ENCODE results near the gene ANKRD62. TPM values are rescaled to one million over a fixed set of nuclear protein-coding genes. Genes with fewer than 3 reads are reported as not detected.
A peak's percentile ranks its signal among the peaks of the same experiment; 100 is the strongest.

ANKRD62 gene
- not detected in 2 replicates for total RNA-seq (2014; rRNA removed; shearing (Covaris generic))

DNA sequence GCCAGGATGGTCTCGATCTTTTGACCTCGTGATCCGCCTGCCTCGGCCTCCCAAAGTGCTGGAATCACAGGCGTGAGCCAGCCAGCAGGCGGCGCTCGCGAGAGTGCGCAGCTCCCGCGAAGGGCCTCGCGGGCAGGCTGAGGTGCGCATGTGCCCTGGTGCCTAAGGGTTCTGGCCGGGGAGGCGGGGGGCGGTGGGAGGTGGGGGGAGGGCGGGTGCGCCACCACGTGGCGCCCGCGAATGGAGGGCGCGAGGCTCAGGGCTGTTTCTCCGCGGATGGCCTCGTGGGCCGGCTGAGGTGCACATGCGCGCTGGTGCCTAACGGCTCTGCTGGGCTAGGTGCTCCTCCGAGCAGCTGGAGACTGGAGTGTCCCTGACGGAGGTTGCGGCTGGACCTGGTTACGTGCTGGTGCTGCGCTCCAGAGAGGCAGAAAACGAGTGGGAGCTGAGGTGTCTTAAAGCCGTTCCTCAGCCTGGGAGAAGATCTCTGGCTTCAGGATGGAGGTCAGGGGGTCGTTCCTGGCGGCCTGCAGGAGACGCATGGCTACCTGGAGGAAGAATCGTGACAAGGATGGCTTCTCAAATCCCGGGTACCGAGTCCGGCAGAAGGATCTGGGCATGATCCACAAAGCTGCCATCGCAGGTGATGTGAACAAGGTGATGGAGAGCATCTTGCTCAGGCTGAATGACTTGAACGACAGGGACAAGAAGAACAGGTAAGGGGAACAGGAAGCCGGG, at the start of gene ANKRD62:
Gene ANKRD62 (plus strand): TSS at position 324 of the 738 bp plus-strand sequence. CDS start 175 bp downstream, at position 499.
- no peak for DNase-seq (ENCODE audit: low spot score)

DNA sequence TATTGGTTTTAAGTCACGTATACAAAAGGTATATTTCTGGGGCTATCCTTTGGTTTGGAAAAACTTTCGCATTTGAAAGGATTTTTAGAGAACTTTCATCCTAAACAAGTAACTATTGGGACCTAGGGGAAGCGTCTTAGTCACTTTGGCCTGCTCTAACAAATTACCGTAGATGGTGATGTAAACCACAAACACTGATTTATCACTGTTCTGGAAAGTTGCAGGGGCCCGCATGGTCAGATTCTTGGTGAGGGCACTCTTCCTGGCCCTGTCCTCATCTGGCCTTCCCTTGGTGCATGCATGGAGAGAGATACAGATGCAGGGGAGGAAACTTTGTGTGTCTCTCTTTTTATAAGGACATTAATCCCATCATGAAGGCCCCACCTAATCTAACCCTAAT, 49.1 kb upstream of the ANKRD62 start:
- no peak for DNase-seq (ENCODE audit: low spot score)

DNA sequence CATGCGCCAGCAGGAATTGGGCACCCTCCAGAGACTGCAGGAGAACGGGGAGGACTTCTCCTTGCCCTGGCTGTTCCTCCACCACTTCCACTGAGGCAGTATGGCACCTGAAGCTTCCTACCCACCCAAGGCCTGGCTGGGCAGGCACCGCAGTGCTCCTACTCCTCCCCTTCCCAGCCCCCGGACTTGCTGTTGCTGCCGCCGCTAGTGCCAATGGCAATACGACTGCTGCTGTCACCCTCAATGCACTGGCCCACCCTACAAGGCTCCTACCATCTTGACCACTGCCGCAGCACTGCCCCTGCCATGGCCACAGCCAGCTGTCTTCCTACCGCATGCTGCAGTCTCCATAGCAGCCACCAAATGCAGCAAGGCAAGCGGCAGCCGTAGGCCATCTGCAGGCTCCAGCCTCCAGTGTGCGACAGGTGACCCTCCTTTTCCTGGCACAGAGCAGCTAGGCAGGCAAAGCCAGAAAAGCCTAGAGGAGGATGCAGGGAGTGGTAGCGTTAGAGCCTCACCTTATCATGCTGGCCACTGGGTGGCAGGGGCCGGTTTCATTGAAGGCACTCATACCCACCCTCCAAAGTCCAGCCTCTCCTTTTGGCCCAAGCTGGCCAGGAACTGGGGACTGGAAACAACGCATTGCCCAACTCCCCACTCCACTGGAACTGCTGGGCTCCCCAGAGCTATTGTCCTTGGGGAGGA, 47.4 kb upstream of the ANKRD62 start:
- no peak for DNase-seq (ENCODE audit: low spot score)

DNA sequence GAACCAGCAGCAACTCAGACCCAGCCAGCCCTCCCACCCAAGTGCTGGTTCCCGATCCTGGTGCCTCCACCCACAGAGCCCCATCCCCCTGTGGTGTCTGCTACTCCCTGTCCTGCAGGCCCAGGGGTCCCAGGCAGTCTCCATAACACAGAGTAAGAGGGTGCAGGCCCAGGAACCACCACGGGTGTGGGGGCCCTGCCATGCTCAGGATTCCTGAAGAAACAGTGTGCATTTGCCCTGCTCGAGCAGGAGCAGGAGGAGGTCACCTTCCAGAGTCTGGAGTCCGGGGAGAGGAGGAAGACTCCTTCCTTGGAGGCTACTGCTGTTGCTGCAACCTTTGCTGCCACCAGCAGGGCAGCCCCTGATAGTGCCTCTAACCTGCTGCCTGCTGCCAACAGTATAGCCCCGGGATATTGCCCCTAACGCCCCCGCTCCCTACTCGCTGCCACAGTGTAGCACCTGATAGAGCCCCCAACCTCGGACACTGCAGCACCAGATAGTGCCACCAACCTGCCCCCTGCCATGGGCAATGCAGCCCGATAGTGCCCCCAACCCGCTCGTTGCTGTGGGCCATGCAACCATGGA, 46.8 kb upstream of the ANKRD62 start:
- DNase-seq (ENCODE audit: low spot score) = peak; percentile 26

DNA sequence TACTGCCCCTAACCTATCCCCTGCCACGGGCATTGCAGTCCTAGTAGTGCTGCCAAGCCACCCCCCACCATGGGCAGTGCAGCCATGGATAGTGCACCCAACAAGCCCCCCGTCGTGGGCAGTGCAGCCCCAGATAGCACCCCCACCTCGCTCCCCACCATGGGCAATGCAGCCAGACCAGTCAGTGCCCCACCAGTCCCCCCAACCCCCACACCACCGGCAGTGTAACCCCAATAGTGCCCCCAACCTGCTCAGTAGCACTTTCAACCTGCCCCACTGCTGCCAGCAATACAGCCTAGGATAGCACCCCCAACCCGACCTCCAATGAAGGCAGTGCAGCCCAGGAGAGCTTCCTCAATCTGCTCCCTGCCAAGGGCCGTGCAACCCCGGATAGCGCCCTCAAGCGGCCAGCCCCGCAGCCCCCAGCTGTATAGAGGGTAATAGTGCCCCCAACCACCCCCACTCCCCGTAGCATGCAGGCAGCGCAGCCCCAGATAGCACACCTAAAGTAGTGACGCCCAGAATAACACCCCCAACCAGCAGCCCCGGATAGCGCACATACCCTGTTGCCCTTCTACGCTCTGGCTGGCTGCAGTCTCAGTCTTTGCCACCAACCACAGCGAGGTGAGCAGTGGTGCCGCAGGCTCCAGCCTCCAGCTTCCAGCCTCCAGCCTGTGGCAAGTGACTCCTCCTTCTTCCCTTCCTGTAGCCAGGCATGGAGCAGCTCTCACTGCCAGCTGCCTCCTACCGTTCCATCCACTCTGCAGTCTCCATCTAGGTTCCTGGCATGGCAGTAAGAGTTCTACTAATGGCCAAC, 45.4 kb upstream of the ANKRD62 start:
- no peak for DNase-seq (ENCODE audit: low spot score)

DNA sequence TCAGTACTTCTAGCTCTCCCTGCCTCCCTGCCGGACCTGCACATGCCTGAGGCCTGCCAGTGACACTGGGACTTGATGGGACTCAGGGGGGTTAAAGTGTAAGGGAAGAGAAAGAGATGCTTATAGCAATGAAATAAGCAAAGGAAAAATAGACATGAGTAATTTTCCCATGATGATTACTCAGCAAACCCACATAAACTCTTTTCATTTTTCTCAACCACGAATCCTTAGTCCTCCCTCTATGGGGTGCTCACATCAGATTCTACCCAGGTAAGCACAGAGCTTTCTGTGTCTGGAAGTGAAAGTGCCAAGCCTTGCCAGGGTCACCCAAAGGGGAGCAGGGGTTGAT, 44.8 kb upstream of the ANKRD62 start:
- DNase-seq (ENCODE audit: low spot score) = no peak

DNA sequence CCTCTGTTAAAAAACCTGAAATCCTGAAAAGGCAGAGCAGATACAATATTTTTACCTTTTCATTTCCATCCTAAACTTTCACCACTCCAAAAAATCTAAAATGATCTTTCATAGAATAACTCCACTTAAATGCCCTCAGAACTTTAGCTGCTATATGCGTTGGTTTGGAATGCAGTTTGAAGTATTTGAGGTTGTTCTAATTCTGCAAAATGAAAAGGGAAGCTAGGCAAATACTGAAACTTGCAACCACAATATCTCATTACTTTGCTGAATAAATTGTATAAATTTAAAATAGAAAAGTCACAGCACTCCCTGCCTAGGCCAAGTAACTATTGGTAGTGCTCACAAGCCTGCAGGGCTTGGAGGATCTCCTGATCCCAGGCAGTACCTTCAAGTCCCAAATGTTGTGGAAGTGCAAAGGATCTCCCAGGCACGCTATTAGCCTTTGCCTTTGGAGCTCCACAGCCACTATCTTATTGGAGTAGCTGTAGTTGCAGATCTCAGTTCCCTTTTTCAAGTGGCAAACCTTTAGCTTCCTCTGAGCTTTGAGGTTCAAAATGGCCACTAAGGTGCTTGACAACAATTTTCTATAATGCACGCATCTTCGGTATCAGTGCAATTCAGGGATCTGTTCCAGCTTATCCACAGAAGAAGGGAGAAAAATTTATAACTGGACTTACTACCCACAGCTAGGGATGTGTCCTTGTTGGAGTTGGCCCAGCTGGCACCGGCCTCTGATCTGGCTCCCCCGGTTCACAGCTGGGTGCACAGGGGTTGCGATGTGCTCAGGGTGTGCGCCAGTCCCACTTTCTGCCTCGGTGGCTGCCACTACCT, 43.4 kb upstream of the ANKRD62 start:
- no peak for DNase-seq (ENCODE audit: low spot score)

DNA sequence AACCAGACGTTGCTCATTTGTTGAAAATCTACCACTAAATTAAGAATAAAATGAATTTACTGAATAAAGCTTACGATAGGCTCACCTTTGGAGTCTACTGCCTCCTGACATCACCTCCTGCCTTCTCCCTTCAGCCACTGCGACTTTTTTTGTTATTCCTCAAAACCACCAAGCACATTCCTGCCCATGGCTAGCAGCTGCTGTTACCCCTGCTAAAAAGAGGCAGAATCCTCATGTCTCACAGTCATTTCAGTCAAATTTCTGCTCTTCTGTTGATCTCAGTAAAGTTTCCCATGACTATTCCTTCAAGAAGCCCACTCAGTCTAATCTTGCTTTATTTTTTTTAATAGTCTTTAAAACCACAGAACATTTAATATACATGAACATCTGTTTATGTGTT, 40.8 kb upstream of the ANKRD62 start:
- DNase-seq (ENCODE audit: low spot score) = no peak

DNA sequence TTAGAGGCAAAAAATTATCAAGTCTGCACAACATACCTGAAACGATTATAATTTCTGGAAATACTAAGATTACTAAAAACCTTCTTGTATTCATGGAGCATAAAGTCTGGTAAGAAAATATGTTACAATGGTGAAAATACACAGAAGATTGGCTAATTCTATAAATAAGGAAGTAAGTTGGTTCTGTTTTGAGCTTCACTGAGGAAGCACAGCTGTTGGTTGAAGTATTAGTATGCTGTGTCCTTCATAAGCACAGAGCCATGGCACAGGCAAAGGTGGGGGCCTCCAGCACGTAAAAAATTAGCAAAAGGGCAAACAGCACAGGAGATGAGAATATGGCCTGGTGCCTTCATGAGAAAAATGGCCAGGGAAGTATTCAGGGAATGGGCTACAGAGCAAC, 40.4 kb upstream of the ANKRD62 start:
- DNase-seq (ENCODE audit: low spot score) = no peak

DNA sequence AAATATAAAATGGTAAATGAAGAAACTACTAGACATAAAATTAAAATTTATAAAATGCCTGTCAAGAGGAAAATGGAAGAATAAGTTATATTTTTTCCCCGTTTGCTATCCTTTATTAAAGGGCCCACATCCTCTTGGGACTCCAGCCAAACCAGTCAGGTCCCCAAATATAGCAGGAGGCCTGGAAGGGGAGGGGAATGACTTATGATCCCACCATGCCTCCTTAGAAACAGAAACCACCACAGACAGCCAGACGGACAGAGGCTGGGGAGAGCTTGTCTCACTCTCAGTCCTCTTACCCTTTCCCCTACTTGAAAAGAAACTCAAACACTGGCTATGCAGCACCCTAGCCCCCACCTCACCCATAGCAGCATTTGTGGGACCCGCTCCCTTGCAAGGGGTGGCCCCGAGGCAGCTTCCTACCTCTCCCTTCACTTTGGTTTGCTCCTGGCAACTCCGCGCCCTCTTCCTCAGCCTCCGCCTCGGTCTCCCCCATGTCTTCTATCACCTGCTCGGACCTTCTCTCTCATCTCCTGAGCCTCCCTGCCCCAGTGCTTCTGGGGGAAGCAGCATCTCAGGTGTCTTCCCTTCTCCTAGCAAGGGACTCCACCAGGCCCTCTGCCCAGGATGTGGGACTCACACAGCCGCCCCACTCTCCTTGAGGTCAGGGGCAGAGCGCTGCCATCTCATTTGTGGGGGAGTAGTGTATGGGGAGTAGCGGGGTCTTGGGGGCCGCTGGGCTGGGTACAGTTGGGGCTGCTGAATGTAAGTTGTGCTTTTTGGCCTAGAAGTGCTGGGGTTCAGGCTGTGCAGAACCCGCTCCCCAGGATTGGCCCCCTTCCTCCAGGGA, 37.4 kb upstream of the ANKRD62 start:
- DNase-seq (ENCODE audit: low spot score) = no peak

DNA sequence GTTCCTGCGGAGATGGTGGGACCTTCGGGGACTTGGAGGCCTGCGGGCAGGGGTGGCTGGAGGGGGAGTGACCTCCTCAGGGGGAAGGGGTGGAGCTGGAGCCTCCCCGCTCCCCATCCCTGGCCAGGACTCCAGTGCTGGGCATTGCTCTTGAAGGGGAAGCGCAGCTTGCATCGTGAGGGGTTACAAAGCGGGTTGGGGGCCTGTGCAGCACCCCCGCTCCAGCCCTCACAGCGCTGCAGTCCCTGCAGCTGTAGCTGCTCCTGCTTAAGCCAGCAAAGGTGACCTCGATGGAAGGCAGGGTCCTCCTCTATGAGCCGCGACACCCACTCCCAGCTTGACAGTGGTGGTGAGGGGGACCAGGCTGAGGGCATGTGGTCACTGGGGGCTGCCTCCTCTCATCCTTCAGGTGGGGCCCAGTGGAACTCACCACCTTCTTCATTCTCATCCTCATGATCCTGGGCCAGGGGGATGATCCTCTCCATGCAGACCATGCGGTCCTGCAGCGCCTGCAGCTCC, 36.7 kb upstream of the ANKRD62 start:
- no peak for DNase-seq (ENCODE audit: low spot score)

DNA sequence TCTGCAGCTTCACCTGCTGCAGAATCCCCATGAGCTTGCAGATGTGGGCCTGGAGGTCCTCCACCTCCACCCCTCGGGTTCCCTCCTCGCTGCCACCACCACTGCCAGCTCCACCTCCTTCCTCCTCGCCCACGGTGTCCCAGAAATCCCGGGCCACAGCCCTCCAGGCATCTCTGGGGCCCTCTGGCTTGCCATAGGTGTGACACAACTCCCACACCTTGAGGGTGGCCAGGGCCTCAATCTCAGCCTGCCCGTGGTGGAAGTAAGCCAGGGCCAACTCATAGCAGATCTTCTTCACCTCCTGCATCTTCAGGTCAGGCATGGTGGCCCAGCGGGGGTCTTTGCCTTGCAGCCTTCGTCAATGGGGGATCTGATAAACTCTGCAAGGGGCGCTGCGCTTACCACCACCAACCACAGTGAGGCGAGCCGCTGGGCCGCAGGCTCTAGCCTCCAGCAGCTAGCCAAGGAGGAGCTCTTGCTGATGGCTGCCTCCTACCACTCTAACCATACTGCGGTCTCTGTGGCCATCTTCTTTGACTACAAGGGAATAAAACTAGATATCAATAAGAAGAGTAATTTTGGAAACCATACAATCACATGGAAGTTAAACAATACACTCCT, 36.1 kb upstream of the ANKRD62 start:
- no peak for DNase-seq (ENCODE audit: low spot score)

DNA sequence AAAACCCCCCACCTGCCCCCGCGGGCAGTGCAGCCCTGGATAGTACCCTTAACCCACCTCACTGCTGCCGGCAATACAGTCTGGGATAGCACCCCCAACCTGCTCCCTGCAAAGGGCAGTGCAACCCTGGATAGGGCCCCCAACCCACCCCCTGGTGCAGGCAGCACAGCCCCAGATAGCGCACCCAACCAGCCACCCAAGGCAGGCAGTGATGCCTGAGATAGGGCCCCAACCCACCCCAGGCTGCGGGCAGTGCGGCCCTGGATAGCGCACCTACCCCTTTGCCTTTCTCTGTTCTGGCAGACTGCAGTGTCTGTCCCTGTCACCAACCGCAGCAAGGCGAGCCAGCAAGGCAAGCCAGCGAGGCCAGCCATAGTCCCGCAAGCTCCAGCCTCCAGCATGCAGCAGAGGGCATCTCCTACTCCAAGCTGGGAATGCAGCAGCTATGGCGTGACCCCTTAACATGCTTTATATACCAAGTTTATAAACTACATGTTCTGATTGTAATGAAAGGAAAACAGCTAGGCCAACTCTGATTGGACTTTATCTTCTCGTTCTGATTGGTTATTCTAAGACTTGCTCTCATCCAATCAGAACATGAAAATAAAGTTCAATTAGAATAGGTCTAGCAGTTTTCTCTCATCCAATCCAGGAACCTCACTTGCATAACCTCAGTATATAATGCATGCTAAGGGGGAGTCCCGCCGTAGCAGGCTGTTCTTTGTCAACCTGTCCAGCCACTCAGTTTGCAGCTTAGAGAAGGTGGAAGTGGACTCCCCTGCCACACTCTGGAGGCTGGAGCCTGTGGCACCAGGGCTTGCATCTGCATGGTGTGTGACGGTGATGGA, 34.1 kb upstream of the ANKRD62 start:
- DNase-seq (ENCODE audit: low spot score) = no peak

DNA sequence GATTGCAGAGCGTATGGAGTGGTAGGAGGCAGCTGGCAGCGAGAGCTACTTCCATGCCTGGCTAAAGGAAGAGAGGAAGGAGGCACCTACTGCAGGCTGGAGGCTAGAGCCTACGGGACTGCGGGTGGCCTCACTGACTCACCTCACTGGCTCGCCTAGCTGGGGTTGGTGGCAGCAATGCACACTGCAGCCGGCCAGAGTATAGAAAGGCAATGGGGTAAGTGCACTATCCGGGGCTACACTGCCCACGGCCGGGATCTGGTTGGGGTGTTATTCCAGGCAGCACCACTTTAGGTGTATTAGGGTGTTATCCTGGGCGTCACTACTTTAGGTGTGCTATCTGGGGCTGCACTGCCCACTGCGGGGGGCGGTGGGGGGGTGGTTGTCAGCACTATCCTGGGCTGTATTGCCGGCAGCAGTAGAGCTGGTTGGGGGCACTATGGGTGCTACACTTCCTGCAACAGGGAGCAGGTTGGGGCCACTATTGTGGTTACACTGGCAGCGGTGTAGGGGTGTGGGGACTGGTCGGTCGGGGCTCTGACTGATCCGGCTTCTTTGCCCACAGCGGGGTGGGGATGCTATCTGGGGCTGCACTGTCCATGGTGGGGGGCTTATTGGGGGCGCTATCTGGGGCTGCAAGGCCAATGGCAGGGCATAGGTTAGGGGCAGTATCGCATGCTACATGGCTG, 33.3 kb upstream of the ANKRD62 start:
- DNase-seq (ENCODE audit: low spot score) = no peak

DNA sequence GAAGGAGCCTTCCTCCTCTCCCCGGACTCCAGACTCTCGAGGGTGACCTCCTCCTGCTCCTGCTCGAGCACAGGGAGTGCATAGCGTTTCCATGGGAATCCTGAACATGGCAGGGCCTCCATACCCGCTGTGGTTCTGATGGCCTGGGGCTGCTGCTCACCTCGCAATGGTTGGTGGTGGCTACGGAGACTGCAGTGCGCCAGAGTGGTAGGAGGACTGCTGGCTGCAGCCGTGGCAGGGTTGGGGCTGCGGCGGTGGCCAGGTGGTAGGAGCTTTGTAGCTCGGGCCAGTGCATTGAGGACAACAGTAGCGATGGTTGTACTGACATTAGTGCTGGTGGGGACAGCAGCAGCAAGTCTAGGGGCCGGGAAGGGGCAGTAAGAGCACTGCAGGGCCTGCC, 32.0 kb upstream of the ANKRD62 start:
- DNase-seq (ENCODE audit: low spot score) = no peak

DNA sequence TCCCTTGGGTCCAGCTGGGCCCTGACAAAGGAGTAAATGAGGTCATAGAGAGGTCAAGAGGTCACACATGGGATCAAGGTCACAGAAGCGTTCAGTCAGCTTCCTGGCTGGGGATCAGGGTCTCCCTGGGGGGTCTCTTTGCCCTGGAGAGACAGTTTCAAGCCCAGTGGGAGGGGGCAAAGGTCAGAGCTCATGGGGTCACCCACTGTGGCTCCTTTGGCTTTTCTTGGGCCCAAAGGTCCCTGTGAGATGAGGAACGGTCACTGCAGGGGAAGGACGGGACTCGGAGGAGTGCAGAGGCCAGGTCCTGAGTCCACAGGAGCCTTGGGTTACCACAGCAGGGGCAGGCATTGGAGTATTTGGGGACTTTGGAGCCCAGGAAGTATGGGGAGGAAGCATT, 30.7 kb upstream of the ANKRD62 start:
- DNase-seq (ENCODE audit: low spot score) = no peak

DNA sequence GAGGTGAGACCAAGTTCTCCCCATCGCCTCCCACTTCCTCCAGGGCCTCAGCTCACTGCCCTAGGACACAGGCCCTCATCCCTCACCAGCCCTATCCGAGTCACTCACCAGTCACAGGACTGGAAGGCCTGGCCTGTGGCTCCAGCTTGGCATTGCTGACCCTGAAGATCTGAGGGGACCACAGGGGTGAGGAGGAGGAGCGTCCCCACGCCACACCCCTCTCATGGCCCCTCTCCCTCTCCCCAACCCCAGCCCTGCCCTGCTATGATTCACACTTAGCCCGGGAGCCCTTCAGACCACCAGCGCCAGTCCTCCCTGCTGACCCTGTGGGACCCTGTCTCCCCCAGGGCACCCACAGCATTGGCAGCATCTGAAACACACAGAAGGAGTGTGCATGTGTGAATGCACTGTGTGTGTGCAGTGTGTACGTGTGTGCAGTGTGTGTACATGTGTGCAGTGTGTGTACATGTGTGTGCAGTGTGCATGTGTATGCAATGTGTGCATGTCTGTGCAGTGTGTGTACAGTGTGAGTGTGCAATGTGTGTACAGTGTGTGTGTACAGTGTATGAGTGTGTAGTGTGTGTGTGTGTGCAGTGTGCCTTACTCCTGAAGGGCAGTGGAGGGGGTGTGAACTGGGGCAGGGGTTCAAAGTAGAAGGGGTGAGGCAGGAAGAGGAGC, 29.4 kb upstream of the ANKRD62 start:
- no peak for DNase-seq (ENCODE audit: low spot score)
